Measurements from ENCODE around the gene GPR161.

Gene GPR161

DNA sequence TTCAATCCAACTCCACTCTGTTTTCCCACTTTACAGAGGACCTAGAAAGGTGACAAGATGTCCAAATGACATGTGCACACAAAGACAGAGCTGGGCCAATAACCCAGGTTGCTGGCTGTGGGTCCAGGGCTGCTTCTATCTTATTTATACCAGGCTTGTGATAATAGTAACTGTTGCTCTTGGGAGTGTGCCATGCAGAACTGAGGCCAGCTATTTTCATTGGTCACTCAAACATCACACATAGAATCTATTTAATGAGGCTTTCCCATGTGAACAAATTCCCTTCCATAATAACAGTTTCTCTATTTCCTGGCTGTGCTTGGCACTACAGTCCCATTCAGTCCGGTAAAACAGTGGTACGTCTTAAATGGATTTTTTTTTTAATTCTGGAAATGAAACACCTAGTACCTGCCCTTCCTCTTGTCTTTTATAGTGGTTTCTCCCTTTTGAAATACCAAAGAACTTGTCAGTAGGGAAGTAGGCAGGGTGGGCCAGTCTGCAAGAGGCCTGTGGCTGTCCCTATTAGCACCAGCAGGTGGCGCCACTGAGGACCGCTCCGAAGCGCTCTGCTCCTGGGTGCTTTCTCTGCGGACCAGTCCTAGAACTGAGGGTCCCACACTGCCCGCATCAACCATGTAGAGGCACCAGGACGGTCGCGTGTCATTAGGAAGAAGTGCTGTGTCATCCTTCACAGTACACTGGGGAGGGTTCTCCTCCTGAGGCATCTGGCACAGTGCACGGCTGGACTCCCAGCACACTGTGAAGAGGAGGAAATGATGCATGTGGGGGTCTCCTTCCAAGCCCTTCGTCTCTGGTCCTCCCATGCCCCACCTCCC, 52.1 kb downstream of the GPR161 start:
- Histone ChIP-seq H4K20me1 (ENCODE audit: insufficient read depth, low read length, poor library complexity, severe bottlenecking) (no peaks in the 10 kb centered on the region), H3K9me3 (ENCODE audit: insufficient read depth, low read depth, low read length) (no peaks in the 10 kb centered on the region), H2AFZ (ENCODE audit: low read length) (no peak overlapping the region), H3K36me3 (ENCODE audit: insufficient read depth, low read length) (no peaks in the 10 kb centered on the region), H3K4me2 (ENCODE audit: low read depth, low read length, poor library complexity, severe bottlenecking) (no peak overlapping the region), H3F3A (ENCODE audit: low read depth) (no peaks in the 10 kb centered on the region), H3K9me2 (replicated peaks; ENCODE audit: low read depth, low read length) (no peaks in the 10 kb centered on the region), H3K79me2 (ENCODE audit: insufficient read depth, low read length) (no peaks in the 10 kb centered on the region), H3K27me3 (ENCODE audit: insufficient read depth, low read length, poor library complexity, severe bottlenecking) (no peaks in the 10 kb centered on the region), H3K9ac (ENCODE audit: low read depth, low read length, poor library complexity, severe bottlenecking) (no peak overlapping the region), H3K4me1 (ENCODE audit: insufficient read depth, low read length, poor library complexity, severe bottlenecking) (peaks cover 21% of the 10 kb centered on the region), H3K4me3 (ENCODE audit: low read length, poor library complexity, severe bottlenecking) (no peak overlapping the region)
- TF ChIP-seq EZH2phosphoT487 (IDR thresholded peaks at IDR 0.05; ENCODE audit: borderline replicate concordance) = no peak
- TF ChIP-seq, protein P1, sequence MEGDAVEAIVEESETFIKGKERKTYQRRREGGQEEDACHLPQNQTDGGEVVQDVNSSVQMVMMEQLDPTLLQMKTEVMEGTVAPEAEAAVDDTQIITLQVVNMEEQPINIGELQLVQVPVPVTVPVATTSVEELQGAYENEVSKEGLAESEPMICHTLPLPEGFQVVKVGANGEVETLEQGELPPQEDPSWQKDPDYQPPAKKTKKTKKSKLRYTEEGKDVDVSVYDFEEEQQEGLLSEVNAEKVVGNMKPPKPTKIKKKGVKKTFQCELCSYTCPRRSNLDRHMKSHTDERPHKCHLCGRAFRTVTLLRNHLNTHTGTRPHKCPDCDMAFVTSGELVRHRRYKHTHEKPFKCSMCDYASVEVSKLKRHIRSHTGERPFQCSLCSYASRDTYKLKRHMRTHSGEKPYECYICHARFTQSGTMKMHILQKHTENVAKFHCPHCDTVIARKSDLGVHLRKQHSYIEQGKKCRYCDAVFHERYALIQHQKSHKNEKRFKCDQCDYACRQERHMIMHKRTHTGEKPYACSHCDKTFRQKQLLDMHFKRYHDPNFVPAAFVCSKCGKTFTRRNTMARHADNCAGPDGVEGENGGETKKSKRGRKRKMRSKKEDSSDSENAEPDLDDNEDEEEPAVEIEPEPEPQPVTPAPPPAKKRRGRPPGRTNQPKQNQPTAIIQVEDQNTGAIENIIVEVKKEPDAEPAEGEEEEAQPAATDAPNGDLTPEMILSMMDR (conservative IDR thresholded peaks at IDR 0.05; ENCODE audit: low read length) = peak; percentile 93

DNA sequence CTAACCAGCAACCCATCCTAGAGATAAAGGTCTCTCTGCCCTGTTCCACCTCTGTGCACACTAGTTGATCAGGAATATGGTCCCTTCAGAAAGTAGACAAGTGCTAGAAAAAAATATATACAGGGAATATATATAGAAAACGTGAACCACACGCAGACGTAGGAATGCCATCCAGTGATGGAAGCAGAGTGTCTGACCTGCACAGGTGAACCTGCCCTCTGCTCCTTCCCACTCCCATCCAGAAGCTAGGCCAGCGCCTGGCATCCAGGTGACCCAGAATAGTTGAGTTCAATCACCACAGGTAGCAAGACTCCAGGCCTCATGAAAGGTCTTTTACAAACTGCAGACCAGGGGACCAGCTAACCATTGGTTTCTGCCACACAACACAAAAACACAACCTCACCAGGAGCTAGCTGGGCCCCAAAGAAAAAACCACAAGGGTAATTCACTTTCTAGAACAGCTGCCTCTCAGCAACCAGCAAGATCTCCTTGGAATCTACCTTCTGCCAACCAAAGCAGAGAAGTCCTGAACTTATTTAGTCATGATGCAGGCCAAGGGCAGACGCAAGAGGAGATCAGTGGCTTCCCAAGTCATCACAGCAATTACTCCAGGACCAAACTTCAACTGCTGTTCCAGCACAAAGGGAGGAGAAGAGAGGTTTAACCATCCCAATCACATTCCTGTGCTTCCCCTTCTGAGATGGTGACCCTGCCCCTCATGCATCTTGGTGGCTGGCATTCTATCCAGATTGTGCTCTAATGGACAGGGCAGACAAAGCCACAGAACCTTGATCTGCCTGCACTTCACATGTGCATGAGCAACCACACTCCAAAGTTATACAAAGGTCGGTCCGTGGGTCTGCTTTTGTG, 53.0 kb downstream of the GPR161 start:
- Histone ChIP-seq H2AFZ (ENCODE audit: low read length) (no peak overlapping the region), H3K4me1 (ENCODE audit: insufficient read depth, low read length, poor library complexity, severe bottlenecking) (peaks cover 21% of the 10 kb centered on the region), H3K9me2 (replicated peaks; ENCODE audit: low read depth, low read length) (no peaks in the 10 kb centered on the region), H3K4me2 (ENCODE audit: low read depth, low read length, poor library complexity, severe bottlenecking) (peak overlapping the region; percentile 23), H4K20me1 (ENCODE audit: insufficient read depth, low read length, poor library complexity, severe bottlenecking) (no peaks in the 10 kb centered on the region), H3K36me3 (ENCODE audit: insufficient read depth, low read length) (no peaks in the 10 kb centered on the region), H3K9ac (ENCODE audit: low read depth, low read length, poor library complexity, severe bottlenecking) (peak overlapping the region; percentile 1), H3K79me2 (ENCODE audit: insufficient read depth, low read length) (no peaks in the 10 kb centered on the region), H3F3A (ENCODE audit: low read depth) (no peaks in the 10 kb centered on the region), H3K27me3 (ENCODE audit: insufficient read depth, low read length, poor library complexity, severe bottlenecking) (no peaks in the 10 kb centered on the region), H3K9me3 (ENCODE audit: insufficient read depth, low read depth, low read length) (no peaks in the 10 kb centered on the region), H3K4me3 (ENCODE audit: low read length, poor library complexity, severe bottlenecking) (no peak overlapping the region)
- TF ChIP-seq, protein P1 (conservative IDR thresholded peaks at IDR 0.05; ENCODE audit: low read length) = no peak
- no peak for TF ChIP-seq EZH2phosphoT487 (IDR thresholded peaks at IDR 0.05; ENCODE audit: borderline replicate concordance)

DNA sequence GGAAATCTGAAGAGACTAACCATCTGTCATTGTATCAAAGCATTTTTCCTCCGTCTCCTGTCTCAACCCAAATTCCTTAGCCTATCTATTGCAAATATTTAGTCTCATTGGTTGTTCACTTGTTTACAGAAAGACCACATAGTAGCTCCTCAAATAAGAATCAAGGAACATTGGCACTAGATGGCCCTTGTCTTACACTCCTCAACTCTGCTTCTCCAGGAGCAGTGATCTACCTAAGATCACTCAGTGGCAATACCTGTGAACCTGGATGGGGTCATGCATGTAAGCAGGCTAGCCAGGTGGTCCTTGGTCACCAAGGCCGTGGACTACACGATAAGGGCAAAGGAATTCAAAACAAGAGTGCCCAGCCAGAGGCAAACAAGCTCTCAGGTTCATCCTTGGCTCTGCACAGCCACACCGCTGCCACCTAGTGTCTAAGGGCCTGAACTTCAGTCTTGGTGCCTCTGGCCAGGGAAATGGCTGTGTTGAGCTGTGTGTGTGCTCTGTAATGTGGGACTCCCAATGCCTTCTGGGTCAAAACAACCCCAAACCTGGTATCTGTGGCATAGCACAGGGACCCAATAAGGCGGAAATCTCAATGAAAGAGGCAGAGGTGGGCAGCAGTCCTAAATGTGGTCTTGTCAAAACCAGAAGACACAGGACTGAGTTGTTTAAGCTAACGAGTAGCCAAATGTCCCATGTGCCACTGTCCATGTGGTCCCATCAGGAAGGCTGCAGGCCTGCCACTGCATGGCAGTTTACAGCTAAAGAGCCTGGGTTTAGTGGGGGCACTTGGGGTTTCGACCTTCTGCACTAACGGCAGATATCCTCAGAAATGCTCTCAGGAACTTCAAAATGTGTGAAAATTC, 54.5 kb downstream of the GPR161 start:
- no peak for TF ChIP-seq EZH2phosphoT487 (IDR thresholded peaks at IDR 0.05; ENCODE audit: borderline replicate concordance)
- TF ChIP-seq, protein P1 (conservative IDR thresholded peaks at IDR 0.05; ENCODE audit: low read length) = peak; percentile 93
- H3K36me3 ChIP-seq (ENCODE audit: insufficient read depth, low read length) = peaks cover 8% of the 10 kb centered on the region; the same call in 1 of the 2 replicates
- H3K79me2 ChIP-seq (ENCODE audit: insufficient read depth, low read length) = no peaks in the 10 kb centered on the region
- H3K4me1 ChIP-seq (ENCODE audit: insufficient read depth, low read length, poor library complexity, severe bottlenecking) = peaks cover 21% of the 10 kb centered on the region
- H3K9ac ChIP-seq (ENCODE audit: low read depth, low read length, poor library complexity, severe bottlenecking) = peak overlapping the region; percentile 1
- no peaks in the 10 kb centered on the region for H3F3A ChIP-seq (ENCODE audit: low read depth)
- H2AFZ ChIP-seq (ENCODE audit: low read length) = no peak overlapping the region
- no peak overlapping the region for H3K4me2 ChIP-seq (ENCODE audit: low read depth, low read length, poor library complexity, severe bottlenecking)
- no peaks in the 10 kb centered on the region for H4K20me1 ChIP-seq (ENCODE audit: insufficient read depth, low read length, poor library complexity, severe bottlenecking)
- H3K4me3 ChIP-seq (ENCODE audit: low read length, poor library complexity, severe bottlenecking) = no peak overlapping the region
- no peaks in the 10 kb centered on the region for H3K9me3 ChIP-seq (ENCODE audit: insufficient read depth, low read depth, low read length)
- H3K9me2 ChIP-seq (replicated peaks; ENCODE audit: low read depth, low read length) = no peaks in the 10 kb centered on the region
- no peaks in the 10 kb centered on the region for H3K27me3 ChIP-seq (ENCODE audit: insufficient read depth, low read length, poor library complexity, severe bottlenecking)
